Measurements from ENCODE around the gene EMSY.

DNA sequence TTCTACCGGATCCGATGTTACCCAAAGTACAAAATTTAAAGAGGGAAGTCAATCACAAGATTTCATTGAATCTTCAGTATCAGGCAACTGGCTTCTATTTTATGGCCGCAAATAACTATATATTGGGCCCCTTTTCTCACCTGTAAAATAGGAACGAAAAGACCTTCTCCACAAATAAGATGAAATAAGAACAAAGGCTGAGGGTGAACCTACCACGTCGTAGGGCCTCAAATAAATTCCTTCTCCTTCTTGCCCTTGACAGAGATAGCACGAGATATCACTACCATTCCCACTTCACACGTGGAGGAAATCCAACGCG, 794 bp upstream of the EMSY start:
- TF ChIP-seq, protein P1, sequence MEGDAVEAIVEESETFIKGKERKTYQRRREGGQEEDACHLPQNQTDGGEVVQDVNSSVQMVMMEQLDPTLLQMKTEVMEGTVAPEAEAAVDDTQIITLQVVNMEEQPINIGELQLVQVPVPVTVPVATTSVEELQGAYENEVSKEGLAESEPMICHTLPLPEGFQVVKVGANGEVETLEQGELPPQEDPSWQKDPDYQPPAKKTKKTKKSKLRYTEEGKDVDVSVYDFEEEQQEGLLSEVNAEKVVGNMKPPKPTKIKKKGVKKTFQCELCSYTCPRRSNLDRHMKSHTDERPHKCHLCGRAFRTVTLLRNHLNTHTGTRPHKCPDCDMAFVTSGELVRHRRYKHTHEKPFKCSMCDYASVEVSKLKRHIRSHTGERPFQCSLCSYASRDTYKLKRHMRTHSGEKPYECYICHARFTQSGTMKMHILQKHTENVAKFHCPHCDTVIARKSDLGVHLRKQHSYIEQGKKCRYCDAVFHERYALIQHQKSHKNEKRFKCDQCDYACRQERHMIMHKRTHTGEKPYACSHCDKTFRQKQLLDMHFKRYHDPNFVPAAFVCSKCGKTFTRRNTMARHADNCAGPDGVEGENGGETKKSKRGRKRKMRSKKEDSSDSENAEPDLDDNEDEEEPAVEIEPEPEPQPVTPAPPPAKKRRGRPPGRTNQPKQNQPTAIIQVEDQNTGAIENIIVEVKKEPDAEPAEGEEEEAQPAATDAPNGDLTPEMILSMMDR (IDR thresholded peaks at IDR 0.05) = no peak
- TF ChIP-seq POLR2A (IDR thresholded peaks at IDR 0.05) = no peak

All from Peyer's patch (tissue), 4 donors.